ENCODE results near the gene C2CD2.

The C2CD2 gene

GRCh38 chr21:41876396-41876795 is 77.4 kb downstream of the C2CD2 start:
- no peak for DNase-seq (ENCODE audit: low spot score)
- no peak for TF ChIP-seq CTCF (IDR thresholded peaks at IDR 0.05; ENCODE audit: borderline replicate concordance, control extremely low read depth, extremely low read depth, insufficient read depth, missing control alignments)
- in situ Hi-C loops (cut with MboI; ENCODE audit: low sequenced_read_pairs, unreplicated experiment) = no loop called here

- no peak for DNase-seq (ENCODE audit: low spot score)
- in situ Hi-C loops (cut with MboI; ENCODE audit: low sequenced_read_pairs, unreplicated experiment) = no loop called here
- TF ChIP-seq CTCF (IDR thresholded peaks at IDR 0.05; ENCODE audit: borderline replicate concordance, control extremely low read depth, extremely low read depth, insufficient read depth, missing control alignments) = no peak
Measured at GRCh38 chr21:41875086-41875485, 78.7 kb downstream of the C2CD2 start.

- no peak for TF ChIP-seq CTCF (IDR thresholded peaks at IDR 0.05; ENCODE audit: borderline replicate concordance, control extremely low read depth, extremely low read depth, insufficient read depth, missing control alignments)
- DNase-seq (ENCODE audit: low spot score) = no peak
- in situ Hi-C loops (cut with MboI; ENCODE audit: low sequenced_read_pairs, unreplicated experiment) = no loop called here
Measured at GRCh38 chr21:41874611-41875010, 79.2 kb downstream of the C2CD2 start.

- no peak for DNase-seq (ENCODE audit: low spot score)
- in situ Hi-C loops (cut with MboI; ENCODE audit: low sequenced_read_pairs, unreplicated experiment) = no loop called here
- no peak for TF ChIP-seq CTCF (IDR thresholded peaks at IDR 0.05; ENCODE audit: borderline replicate concordance, control extremely low read depth, extremely low read depth, insufficient read depth, missing control alignments)
Measured at GRCh38 chr21:41873426-41873825, 80.4 kb downstream of the C2CD2 start.

- no peak for DNase-seq (ENCODE audit: low spot score)
- TF ChIP-seq CTCF (IDR thresholded peaks at IDR 0.05; ENCODE audit: borderline replicate concordance, control extremely low read depth, extremely low read depth, insufficient read depth, missing control alignments) = no peak
- in situ Hi-C loops (cut with MboI; ENCODE audit: low sequenced_read_pairs, unreplicated experiment) = no loop called here
Measured at GRCh38 chr21:41873005-41873404, 80.8 kb downstream of the C2CD2 start.

- in situ Hi-C loops (cut with MboI; ENCODE audit: low sequenced_read_pairs, unreplicated experiment) = no loop called here
- no peak for DNase-seq (ENCODE audit: low spot score)
- TF ChIP-seq CTCF (IDR thresholded peaks at IDR 0.05; ENCODE audit: borderline replicate concordance, control extremely low read depth, extremely low read depth, insufficient read depth, missing control alignments) = no peak
Measured at GRCh38 chr21:41871293-41872030, 82.4 kb downstream of the C2CD2 start.
